Ectodermal cell (in vitro differentiated cells): ENCODE results near the gene SSRP1.
"Not testable (repeated sequence)": the region's sequence is repeated elsewhere in the genome, so short reads cannot be mapped to it uniquely, and the experiment has no call there.

Experiments
- H3K27ac ChIP-seq: 2 replicates; pipeline ENCODE4 v1.7.0; 2013; ENCODE audit warnings: mild to moderate bottlenecking, low read depth, low read length; ENCODE audit not compliant: insufficient read depth, poor library complexity, severe bottlenecking
- H3K27me3 ChIP-seq: 2 replicates; pipeline ENCODE4 v1.7.0; 2013; ENCODE audit warnings: mild to moderate bottlenecking, low read length; ENCODE audit not compliant: insufficient read depth, control insufficient read depth, poor library complexity, severe bottlenecking
- H3K36me3 ChIP-seq: one replicate; pipeline ENCODE4 v1.7.0; 2013; ENCODE audit warnings: low read length; ENCODE audit not compliant: control insufficient read depth, insufficient read depth
- H3K4me1 ChIP-seq: one replicate; pipeline ENCODE4 v1.7.0; 2013; ENCODE audit warnings: low read length; ENCODE audit not compliant: control insufficient read depth, insufficient read depth
- H3K4me3 ChIP-seq: 2 replicates; pipeline ENCODE4 v1.7.0; 2013; ENCODE audit warnings: low read depth, low read length, control low read depth; ENCODE audit not compliant: insufficient read depth
- H3K9me3 ChIP-seq: 2 replicates; pipeline ENCODE4 v1.7.0; 2013; ENCODE audit warnings: mild to moderate bottlenecking, low read length, moderate library complexity; ENCODE audit not compliant: control insufficient read depth
- WGBS, 2 experiments: methylation state at CpG; one replicate each; pipeline ENCODE4 v1.1.7; 2013; ENCODE audit warnings: missing lambda C conversion rate in 2 of 2; 5-methylcytosine and 5-hydroxymethylcytosine counted together

SSRP1 gene

GRCh38 chr11:57340039-57340615 lies 4.4 kb upstream of the SSRP1 start:
- WGBS, 2 experiments, result 39% methylated on average over 12 of the region's 12 CpGs
- H3K4me3 ChIP-seq, result no peak overlapping the region
- H3K27me3 ChIP-seq, result no peaks in the 10 kb centered on the region
- H3K36me3 ChIP-seq, result no peaks in the 10 kb centered on the region
- no peak overlapping the region for H3K27ac ChIP-seq
- no peaks in the 10 kb centered on the region for H3K9me3 ChIP-seq
- peaks cover 27% of the 10 kb centered on the region for H3K4me1 ChIP-seq

DNA sequence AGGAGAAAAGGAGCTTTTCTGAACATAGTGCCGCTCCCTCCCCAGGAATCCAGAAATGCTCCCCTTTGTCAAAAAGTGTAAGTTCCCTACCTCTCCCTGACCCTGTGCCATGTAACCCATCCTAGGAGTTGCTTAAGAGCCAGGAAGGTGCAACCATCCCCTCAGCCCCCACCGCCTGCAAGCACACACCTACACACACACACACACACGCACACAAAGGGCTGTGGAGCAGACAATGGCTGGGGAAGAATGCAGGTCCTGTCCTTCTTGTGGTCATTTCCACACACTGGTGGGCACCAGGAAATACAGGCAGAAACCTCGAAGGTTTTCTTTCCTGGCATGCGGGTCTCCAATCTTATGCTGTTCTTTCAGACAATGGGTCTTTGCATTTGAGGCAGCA lies 3.6 kb upstream of the SSRP1 start:
- Histone ChIP-seq H3K27ac (no peak overlapping the region), H3K9me3 (no peaks in the 10 kb centered on the region), H3K4me3 (no peak overlapping the region), H3K4me1 (peaks cover 34% of the 10 kb centered on the region), H3K27me3 (no peaks in the 10 kb centered on the region), H3K36me3 (no peaks in the 10 kb centered on the region)
- WGBS, 2 experiments, result 76 to 84% methylated on average over 5 of the region's 5 CpGs

DNA sequence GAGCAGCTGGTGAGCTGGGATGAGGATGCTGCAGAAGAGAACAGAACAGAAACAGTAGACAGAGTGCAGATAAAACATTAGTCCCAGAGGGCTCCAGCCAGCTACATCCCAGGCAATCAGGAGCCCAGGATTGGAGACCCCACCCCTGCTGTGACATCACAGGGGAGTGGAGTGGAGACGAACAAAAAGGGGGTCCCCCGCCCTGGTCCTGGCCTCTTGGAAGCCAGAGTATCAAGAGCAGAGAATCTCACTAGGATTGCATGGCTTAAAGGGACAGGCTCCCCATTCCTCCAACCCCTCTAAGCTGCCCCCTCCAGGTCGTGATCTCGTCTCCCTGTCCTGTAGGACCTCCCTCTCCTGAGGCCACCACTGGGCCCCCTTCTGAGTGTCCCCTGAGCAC lies 2.5 kb upstream of the SSRP1 start, which contains the start of gene P2RX3:
P2RX3 (plus strand) TSS at position 211 of the 400 bp plus-strand sequence. CDS start 199 bp downstream, outside the sequence.
- H3K4me3 ChIP-seq, result no peak within 1 kb of the TSS
- 58 to 62% methylated on average over 4 of the region's 4 CpGs for WGBS, 2 experiments
- peaks cover 6% of the 10 kb centered on the region for H3K36me3 ChIP-seq
- no peaks in the 10 kb centered on the region for H3K27me3 ChIP-seq
- H3K4me1 ChIP-seq, result peaks cover 32% of the 10 kb centered on the region
- no peak within 1 kb of the TSS for H3K27ac ChIP-seq
- H3K9me3 ChIP-seq, result no peaks in the 10 kb centered on the region

- WGBS, 2 experiments, result 91 to 93% methylated on average over 6 of the region's 6 CpGs
- H3K27ac ChIP-seq, H3K9me3 ChIP-seq: not testable (repeated sequence)
Observed at GRCh38 chr11:57336856-57337255, 1.2 kb upstream of the SSRP1 start.

GRCh38 chr11:57336111-57336666 lies 497 bp upstream of the SSRP1 start:
- H3K27me3 ChIP-seq, result no peaks in the 10 kb centered on the region
- WGBS, 2 experiments, result 80 to 81% methylated on average over 12 of the region's 12 CpGs
- H3K4me1 ChIP-seq, result peaks cover 32% of the 10 kb centered on the region
- H3K27ac ChIP-seq, result no peak overlapping the region
- H3K9me3 ChIP-seq, result no peaks in the 10 kb centered on the region
- peak overlapping the region; percentile 90 for H3K4me3 ChIP-seq
- H3K36me3 ChIP-seq, result peaks cover 25% of the 10 kb centered on the region

More at GRCh38 chr11:57336856-57337255, 1.2 kb upstream of the SSRP1 start:
- not testable (repeated sequence) for H3K27me3 ChIP-seq, H3K4me3 ChIP-seq
- Histone ChIP-seq H3K36me3 (peaks cover 19% of the 10 kb centered on the region), H3K4me1 (peaks cover 32% of the 10 kb centered on the region)

DNA sequence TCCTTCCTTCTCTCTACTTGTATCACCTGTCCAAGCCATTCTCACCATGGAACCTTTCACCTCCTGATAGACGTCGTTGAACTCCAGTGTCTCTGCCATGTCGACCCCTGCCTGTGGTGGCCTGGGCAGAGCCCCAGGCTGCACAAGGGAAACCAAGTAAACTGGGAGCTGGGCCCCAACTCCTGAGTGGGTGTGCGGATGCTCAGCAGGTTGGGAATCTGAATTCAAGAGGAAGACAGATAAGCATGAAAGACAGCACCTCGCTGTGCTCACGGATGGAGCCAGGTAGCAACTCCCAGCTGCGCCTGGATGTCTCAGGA lies 709 bp downstream of the SSRP1 start:
- peak overlapping the region; percentile 51 for H3K27ac ChIP-seq

GRCh38 chr11:57332694-57333440 lies 2.8 kb downstream of the SSRP1 start:
- H3K9me3 ChIP-seq, result no peaks in the 10 kb centered on the region
- H3K4me1 ChIP-seq, result peaks cover 17% of the 10 kb centered on the region
- 95 to 96% methylated on average over 11 of the region's 11 CpGs for WGBS, 2 experiments
- H3K27ac ChIP-seq, result no peak overlapping the region
- no peaks in the 10 kb centered on the region for H3K27me3 ChIP-seq
- H3K4me3 ChIP-seq, result no peak overlapping the region
- peaks cover 58% of the 10 kb centered on the region for H3K36me3 ChIP-seq

More for the DNA sequence above, 709 bp downstream of the SSRP1 start:
- peaks cover 32% of the 10 kb centered on the region for H3K4me1 ChIP-seq
- 17 to 18% methylated on average over 7 of the region's 7 CpGs for WGBS, 2 experiments
- peaks cover 37% of the 10 kb centered on the region for H3K36me3 ChIP-seq
- H3K27me3 ChIP-seq, result no peaks in the 10 kb centered on the region
- no peaks in the 10 kb centered on the region for H3K9me3 ChIP-seq
- peak overlapping the region; percentile 90 for H3K4me3 ChIP-seq

DNA sequence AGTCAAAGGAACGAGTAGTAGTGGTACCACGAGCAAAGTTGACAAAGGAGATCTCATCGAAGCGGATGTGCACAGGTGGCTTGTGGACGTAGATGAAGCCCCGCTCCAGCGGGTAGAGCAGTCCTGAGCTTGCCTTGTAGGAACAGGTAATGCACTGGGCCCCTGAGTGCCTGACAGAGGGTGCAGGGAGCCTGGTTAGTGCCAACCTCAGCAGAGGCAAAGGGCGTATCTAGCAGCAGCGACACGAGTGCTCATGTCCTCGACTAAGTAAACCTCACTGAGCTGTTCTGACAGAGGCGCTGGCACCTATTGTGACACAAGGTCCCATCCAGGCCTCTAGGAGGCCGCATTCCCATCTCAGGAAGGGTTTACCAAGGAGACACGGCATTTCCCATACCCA lies 4.0 kb downstream of the SSRP1 start:
- Histone ChIP-seq H3K4me3 (no peak overlapping the region), H3K36me3 (peaks cover 70% of the 10 kb centered on the region), H3K4me1 (peaks cover 16% of the 10 kb centered on the region), H3K27me3 (no peaks in the 10 kb centered on the region), H3K27ac (no peak overlapping the region), H3K9me3 (no peaks in the 10 kb centered on the region)
- 94 to 97% methylated on average over 14 of the region's 14 CpGs for WGBS, 2 experiments

DNA sequence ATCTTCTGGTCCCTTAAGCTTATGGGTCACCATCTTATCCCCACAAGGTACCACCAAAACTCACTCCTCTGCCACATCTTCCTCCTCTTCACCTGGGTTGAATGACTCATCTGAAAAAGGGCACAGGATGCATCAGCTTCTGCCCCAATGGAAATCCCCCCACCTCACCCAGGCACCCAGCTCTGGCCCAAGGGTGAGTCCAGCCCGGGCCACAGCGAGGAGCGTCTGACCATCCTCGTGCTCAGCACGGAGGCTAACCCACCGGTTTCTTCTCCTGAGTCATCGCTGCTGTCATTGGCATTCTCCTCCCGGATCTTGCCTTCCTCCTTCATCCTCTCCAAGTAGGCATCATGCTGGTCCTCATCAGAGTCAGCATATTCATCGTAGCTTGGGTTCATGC lies 5.7 kb downstream of the SSRP1 start:
- H3K9me3 ChIP-seq, result no peaks in the 10 kb centered on the region
- no peak overlapping the region for H3K27ac ChIP-seq
- WGBS, 2 experiments, result 95 to 96% methylated on average over 9 of the region's 9 CpGs
- H3K36me3 ChIP-seq, result peaks cover 80% of the 10 kb centered on the region
- no peak overlapping the region for H3K4me3 ChIP-seq
- peaks cover 20% of the 10 kb centered on the region for H3K4me1 ChIP-seq
- no peaks in the 10 kb centered on the region for H3K27me3 ChIP-seq

DNA sequence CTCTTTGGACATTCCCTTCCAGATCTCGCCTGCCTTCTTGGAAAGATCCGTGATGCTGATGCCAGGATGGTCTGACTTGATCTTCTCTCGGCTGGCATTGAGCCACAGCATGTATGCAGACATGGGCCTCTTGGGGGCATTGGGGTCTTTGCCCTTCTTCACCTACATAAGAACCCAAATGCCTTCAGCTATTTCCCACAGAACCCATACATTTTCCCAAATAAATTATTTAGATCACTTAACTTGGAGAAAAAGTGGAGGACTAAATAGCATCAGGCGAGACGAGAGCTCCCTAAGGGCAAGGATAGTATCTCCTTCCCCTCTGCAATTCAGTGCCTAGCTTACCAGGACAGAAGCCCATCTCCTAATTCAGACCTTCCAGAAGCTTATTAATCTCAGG lies 8.0 kb downstream of the SSRP1 start:
- Histone ChIP-seq H3K27ac (no peak overlapping the region), H3K36me3 (peaks cover 70% of the 10 kb centered on the region), H3K27me3 (no peaks in the 10 kb centered on the region), H3K4me3 (no peak overlapping the region), H3K4me1 (peaks cover 20% of the 10 kb centered on the region), H3K9me3 (no peaks in the 10 kb centered on the region)
- 91 to 92% methylated on average over 5 of the region's 5 CpGs for WGBS, 2 experiments
